Effector CD4-positive, alpha-beta T cell (primary cell): ENCODE results near the gene BRD8.
"Not testable (repeated sequence)": the region's sequence is repeated elsewhere in the genome, so short reads cannot be mapped to it uniquely, and the experiment has no call there.

Experiments used
- DNase-seq: peaks from one replicate; pipeline ENCODE4 v3.0.0-alpha.2; 2020
- total RNA-seq: gene quantifications from one replicate; lab custom pipeline; 2026; lab: John Stamatoyannopoulos, UW

The BRD8 gene
- total RNA-seq = 40.3 reads per million, percentile 63 among the genes with 10 or more reads in this experiment

GRCh38 chr5:138178516-138179276 is at the start of gene BRD8, which contains the start of gene KIF20A:
TSS of gene BRD8 (minus strand) at chr5:138178630. CDS start at chr5:138178614, 16 bp downstream.
TSS of gene KIF20A (plus strand) at chr5:138179112. CDS start at chr5:138179681, 569 bp downstream.
- DNase-seq = peak; percentile 88

DNA sequence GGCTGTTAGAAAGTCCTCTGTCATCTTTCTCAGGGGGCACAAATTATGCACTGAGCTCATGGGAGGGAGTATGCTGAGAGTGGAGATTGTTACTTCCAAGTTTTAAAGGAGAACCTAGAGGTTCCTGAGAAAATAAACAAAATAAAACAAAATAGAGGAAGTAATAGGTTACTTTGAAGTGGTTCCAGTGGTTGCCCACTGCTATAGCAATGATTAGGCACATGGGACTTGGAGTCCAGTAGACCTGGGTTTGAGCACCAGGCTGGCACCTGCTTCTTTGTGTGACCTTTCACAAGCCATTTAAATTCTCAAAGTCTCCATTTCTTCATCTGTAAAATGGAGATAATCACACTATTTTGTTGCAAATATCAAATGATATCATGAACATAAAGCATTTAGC is 48.5 kb upstream of the BRD8 start:
- DNase-seq = no peak

DNA sequence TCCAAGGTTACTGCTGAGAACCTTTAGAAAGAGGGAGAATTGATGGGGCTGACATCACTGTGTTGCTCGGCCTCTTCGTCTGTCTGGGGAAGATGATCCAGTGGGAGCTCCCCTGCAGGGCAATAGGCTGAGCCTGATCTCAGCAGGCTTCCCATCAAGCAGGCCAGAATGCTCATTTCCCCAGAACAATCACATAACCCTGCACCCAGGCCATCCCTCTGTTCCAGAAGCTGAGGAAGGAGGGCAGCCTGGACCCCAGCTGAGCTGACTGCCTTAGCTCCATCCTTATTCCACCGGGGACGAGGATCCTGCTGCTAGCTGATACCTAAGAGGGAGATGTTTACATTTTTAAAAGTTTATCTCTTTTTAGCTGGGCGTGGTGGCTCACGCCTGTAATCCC is 46.3 kb upstream of the BRD8 start:
- DNase-seq = no peak

GRCh38 chr5:138223532-138223931 is 45.1 kb upstream of the BRD8 start:
- no peak for DNase-seq

DNA sequence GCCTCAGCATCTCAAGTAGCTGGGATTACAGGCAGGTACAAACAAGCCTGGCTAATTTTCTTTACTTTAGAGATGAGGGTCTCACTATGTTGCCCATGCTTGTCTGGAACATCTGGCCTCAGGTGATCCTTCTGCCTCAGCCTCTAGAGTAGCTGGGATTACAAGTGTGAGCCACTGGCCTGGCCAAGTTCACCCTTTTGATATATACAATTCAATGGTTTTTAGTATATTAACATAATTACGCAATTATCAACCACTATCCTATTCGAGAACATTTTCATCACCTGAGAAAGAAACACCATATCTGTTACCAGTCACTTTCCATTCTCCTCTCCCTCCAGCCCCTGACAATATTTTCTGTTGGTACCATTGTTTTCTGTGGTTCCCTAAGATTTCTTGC is 38.4 kb upstream of the BRD8 start:
- DNase-seq = no peak

DNA sequence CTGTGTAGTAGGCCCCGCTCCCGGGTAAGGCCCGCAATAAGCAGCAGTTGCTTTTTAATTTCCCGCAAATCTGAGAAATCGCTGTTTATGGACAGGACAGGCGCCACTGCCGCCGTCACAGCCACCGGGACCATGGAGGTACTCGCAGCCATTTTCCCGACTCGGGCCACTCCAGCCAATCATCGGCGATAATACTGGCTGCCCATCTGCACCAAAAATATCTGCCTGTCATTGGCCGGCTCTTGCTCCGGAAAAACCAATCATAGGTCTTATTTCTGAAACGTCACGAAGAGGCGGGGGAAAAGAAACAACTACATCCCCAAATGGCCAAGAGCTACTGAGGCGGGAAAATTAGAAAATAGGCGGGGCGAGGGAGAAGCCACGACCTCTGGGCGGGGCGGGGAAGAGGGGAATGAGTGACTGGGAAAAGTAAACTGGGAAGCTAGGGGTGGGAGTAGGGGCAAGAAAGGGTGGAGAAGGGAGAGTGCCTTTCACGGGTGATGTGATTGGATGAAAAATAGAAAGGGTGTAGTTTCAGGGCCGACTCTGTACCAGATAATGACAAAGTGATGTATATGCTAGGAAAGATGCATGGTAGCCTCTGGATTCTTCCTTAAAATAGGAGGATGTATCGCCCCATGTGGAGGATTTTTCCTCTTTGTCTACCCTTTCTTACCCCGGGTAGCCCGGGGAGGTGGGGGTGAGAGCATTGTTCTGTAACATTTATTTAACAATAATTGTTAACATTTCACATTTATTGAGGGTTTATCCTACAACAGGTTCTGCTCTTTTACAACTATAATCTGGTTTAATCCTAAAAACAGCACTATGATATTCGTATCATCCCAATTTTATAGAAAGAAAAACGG is 35.0 kb upstream of the BRD8 start, which contains the start of gene CDC23:
CDC23 (minus strand) TSS at position 163 of the 869 bp plus-strand sequence; CDS start at position 152, 11 bp downstream.
- peak; percentile 89 for DNase-seq

DNA sequence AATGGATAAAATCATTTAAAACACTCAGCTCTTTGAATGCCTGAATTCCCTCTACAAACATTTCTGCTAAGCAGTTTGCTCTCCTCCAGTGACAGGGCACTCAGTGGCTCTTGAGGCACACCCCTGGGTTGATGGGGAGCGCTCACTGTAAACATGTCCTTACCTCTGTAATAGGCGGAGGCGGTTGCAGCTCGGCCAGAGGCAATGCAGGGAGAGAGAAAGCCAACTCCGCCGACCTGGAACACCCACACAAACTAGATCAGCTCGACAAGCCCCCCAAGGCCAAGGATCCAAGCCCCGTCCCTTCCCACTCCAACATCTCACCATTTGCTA is 34.4 kb upstream of the BRD8 start:
- no peak for DNase-seq

GRCh38 chr5:138210985-138211384 is 32.6 kb upstream of the BRD8 start:
- DNase-seq = no peak

- DNase-seq = not testable (repeated sequence)
Observed at GRCh38 chr5:138193859-138194258, 15.4 kb upstream of the BRD8 start.

DNA sequence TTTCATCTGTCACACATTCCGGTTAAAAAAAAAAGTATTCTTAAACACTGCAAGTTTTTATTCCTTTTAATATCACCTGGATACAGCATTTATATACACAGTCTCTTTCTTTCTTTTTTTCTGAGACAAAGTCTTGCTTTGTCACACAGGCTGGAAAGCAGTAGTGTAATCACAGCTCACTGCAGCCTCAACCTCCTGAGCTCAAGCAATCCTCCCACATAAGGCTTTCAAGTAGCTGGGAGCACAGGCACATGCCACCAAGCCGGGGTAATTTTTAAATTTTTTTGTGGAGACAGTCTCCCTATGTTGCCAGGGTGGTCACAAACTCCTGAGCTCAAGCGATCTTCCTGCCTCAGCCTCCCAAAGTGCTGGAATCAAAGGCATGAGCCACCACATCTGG is 14.4 kb upstream of the BRD8 start:
- no peak for DNase-seq

- DNase-seq = no peak
Observed at GRCh38 chr5:138188626-138189025, 10.2 kb upstream of the BRD8 start.

- no peak for DNase-seq
Observed at GRCh38 chr5:138186002-138186447, 7.6 kb upstream of the BRD8 start.

GRCh38 chr5:138182808-138183207 is 4.4 kb upstream of the BRD8 start:
- DNase-seq = no peak

DNA sequence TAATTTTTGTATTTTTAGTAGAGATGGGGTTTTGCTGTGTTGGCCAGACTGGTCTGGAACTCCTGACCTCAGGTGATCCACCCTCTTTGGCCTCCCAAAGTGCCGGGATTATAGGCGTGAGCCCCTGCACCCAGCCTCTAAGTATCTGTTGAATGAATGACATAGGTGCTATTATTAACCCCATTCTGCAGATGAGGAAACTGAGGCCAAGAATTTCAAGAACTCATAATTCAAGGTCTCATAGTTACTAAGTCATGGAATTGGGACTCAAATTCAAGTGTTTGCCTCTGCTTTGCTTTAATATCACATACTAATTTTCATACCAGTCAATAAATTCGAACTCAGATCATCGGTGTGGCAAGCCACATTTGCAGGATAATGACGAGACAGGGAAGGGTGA is 2.4 kb upstream of the BRD8 start:
- no peak for DNase-seq

DNA sequence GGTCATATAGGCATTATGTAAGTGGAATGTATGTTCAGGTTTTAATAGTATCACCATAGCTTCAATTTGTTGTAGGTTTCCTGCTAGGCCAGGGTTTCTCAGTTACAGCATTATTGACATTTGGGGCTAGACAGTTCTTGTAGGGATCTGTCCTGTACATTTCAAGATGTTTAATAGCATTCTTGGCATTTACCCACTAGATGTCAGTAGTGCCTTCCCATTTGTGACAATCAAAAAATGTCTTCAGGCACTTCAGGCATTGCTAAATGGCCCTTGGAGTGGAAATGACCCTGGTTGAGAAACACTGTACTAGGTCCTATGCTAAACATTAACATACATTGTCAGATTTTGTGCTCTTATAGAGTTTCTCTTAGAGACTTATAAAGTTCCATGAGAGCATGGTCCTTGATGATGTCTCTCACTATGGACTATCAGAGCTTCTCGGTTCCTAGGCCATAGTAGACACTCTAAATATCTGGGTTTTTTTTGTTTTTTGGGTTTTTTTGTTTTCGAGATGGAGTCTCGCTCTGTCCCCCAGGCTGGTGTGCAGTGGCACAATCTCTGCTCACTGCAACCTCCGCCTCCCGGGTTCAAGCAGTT is 1.9 kb upstream of the BRD8 start:
- no peak for DNase-seq

- DNase-seq = no peak
Observed at GRCh38 chr5:138179277-138179857, 937 bp upstream of the BRD8 start.

- no peak for DNase-seq
Observed at GRCh38 chr5:138177941-138178515, 402 bp downstream of the BRD8 start.

GRCh38 chr5:138170299-138170698 is 8.1 kb downstream of the BRD8 start:
- DNase-seq = no peak

DNA sequence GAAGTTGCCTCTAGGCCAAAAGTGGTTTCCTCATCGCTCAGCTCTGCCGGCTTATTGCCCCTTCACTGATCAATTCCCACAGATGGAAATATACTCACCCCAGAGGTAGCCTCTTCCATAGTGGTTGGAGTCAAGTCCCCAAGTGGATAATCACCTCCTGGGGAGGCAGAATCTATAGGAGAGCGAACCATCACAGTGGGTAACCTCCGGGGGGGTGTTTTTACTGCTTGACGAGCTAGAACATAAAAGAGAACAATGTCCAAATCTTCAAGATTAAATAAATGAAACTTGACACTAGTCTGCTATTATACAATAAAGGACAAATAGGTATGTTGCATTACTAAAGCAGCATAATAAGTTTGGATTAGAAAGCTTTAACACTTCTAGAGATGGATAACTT is 9.3 kb downstream of the BRD8 start:
- no peak for DNase-seq

- DNase-seq = no peak
Observed at GRCh38 chr5:138163721-138164120, 14.7 kb downstream of the BRD8 start.

DNA sequence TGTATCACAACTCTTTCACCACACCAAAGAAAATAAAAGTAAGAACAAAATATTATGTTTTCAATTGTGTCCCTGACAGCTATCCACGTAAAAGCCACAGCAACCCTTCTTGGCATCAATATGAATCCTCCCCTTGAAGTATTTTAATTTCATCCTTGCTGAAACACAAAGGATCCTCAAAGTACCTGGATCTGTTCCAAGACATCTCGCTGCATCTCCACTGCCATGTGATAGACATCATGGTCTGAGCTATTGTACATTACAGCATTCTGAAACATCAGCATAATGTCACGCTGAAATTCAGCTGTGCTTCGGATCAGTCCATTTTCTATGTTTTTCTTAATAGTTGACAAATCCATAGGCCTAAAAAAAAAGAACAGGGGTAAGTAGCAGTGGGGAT is 17.7 kb downstream of the BRD8 start:
- DNase-seq = no peak

DNA sequence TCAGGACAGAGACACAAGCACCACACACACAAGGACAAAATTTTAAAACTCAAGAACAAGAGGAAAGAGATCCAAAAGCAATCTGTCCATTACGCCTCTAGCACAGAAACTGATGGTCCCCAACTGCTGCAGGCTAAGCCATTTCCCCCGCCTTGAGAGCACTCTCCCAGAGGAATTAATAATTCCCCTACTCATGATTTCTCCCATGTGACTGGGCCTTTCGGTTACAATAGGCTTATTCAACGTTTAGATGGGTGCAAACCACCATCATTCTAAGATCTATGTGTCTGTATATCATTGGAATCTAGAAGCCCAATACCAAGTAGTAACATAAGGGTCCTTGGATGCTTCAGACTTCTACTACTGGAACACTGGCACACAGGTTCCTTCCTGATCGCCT is 18.8 kb downstream of the BRD8 start:
- no peak for DNase-seq

GRCh38 chr5:138157626-138158025 is 20.8 kb downstream of the BRD8 start:
- no peak for DNase-seq
